NK-92 (cell line): ENCODE data around the gene EGFR.

Experiments
- DNase-seq: peaks from one replicate; lab custom pipeline; 2025; ENCODE audit not compliant: unreplicated experiment; lab: John Stamatoyannopoulos, UW

EGFR gene

GRCh38 chr7:55142919-55143600 is 124.2 kb downstream of the EGFR start:
- no peak for DNase-seq

- DNase-seq, result no peak
These were observed 125.8 kb downstream of the EGFR start for GRCh38 chr7:55144333-55145317.

- no peak for DNase-seq
These were observed 126.8 kb downstream of the EGFR start for GRCh38 chr7:55145606-55146005.

- DNase-seq, result no peak
These were observed 128.3 kb downstream of the EGFR start for GRCh38 chr7:55147101-55147500.

GRCh38 chr7:55147736-55148135 is 128.9 kb downstream of the EGFR start:
- no peak for DNase-seq

- no peak for DNase-seq
These were observed 129.8 kb downstream of the EGFR start for GRCh38 chr7:55148571-55148970.

GRCh38 chr7:55149001-55149400 is 130.2 kb downstream of the EGFR start:
- DNase-seq, result no peak

GRCh38 chr7:55150166-55150565 is 131.3 kb downstream of the EGFR start:
- DNase-seq, result no peak

GRCh38 chr7:55150709-55151451 is 132.1 kb downstream of the EGFR start:
- DNase-seq, result no peak

- no peak for DNase-seq
These were observed 133.7 kb downstream of the EGFR start for GRCh38 chr7:55152516-55152915.

- no peak for DNase-seq
These were observed 135.3 kb downstream of the EGFR start for GRCh38 chr7:55154096-55154495.

- DNase-seq, result no peak
These were observed 136.7 kb downstream of the EGFR start for GRCh38 chr7:55155351-55156117.

GRCh38 chr7:55156919-55157763 is 138.3 kb downstream of the EGFR start:
- no peak for DNase-seq

- DNase-seq, result no peak
These were observed 138.9 kb downstream of the EGFR start for GRCh38 chr7:55157764-55158105.

GRCh38 chr7:55158541-55159382 is 139.9 kb downstream of the EGFR start:
- DNase-seq, result no peak

- no peak for DNase-seq
These were observed 141.7 kb downstream of the EGFR start for GRCh38 chr7:55160539-55160938.

- no peak for DNase-seq
These were observed 142.4 kb downstream of the EGFR start for GRCh38 chr7:55161154-55161687.

GRCh38 chr7:55162476-55162875 is 143.7 kb downstream of the EGFR start:
- DNase-seq, result no peak

- no peak for DNase-seq
These were observed 144.9 kb downstream of the EGFR start for GRCh38 chr7:55163733-55164132.
